ENCODE data around the gene LIPK.

LIPK gene

DNA sequence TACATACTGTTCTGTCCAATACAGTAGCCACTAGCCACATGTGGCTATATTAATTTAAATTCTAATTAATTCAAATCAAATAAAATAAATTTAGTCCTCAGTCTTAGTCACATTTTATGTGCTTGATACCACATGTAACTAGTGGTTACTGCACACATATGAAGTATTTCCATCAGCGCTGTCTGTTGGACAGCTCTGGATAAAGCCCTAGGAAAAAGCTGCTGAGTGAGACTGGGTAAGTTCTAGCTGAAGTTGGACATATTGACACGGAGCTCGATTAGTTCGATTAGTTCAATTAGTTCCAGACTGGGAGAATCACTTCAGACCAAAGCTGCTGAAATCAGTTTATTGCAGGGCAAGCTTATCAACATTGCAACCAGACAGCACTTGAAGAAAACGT lies 81.4 kb downstream of the LIPK start:
- no peak for DNase-seq

DNA sequence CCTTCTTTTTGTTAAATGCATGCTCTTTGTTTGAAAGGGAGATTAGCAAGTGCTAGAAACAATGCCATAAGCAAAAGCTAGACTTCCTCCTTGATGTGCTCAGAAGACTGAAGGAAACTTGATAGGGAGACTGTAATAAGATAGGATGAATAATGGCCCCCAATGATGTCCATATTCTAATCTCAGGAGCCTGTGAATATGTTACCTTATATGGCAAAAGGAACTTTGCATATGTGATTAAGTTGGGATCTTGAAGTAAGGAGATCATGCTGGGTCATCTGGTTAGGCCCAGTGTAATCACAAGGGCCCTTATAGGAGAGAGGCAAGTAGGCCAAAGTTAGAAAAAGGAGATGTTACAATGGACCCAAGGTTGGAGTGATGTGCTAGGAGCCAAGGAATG lies 82.9 kb downstream of the LIPK start:
- DNase-seq: no peak

DNA sequence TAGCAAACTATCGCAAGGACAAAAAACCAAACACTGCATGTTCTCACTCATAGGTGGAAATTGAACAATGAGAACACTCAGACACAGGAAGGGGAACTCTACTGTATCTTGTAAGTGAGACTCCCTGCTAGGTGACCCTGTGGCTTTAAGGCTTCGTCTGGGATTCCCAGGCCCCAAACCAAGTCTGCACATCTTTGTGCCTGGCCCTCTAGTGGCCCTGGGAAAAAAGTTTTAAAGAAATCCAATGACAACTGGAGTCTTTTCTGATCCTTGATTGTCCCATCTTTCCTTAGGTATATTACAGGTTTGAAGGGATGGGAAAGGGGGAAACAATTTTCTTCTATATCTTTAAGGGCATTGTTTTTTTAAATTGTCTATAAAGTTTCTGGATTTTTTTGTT lies 85.9 kb downstream of the LIPK start:
- DNase-seq: no peak

DNA sequence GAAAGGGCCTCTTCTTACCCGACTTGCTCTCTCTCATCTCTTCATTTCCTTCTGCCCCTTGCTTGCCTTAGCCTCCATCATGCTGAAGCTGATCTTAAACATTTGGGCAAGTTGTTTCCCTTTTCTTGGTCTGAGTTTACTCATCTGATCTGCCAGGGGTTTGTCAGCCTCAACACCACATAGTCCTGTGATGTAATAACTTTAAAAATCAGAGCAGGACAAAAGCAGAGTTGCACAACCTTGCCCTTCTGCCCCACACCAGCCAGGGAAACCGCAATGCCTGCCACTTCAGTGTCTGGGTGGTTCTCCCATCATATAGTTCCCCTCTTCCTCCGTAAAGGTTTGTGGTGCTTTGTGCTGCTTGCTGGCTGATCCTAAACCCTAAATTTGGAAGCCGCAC lies 86.6 kb downstream of the LIPK start:
- DNase-seq: no peak

DNA sequence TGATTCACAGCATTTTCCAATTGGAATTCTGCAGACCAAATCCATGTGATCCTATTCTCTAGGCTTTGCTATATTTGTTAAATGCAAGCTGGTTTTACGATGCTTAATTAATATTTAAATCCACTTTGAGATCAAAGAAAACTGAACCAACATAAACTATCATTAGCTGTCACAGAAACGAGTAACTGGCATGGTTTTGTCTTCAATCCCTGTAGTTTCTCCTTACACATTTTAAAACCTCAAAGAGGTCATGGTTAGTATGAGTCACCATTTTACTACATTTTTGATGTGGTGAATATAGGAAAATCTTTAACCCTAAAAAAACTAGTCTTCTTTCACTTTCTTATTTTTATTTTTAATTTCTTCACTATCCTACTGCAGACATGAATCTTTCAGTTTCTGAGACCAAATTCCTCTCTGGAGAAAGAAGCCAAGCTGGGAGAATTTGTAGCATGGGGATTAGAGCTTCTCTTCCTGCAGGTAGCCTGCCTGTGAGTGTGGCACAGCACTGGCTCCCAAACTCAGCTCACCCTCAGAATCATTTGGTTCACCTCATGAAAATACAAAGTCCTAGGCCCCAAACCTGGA lies 87.8 kb downstream of the LIPK start:
- no peak for DNase-seq

DNA sequence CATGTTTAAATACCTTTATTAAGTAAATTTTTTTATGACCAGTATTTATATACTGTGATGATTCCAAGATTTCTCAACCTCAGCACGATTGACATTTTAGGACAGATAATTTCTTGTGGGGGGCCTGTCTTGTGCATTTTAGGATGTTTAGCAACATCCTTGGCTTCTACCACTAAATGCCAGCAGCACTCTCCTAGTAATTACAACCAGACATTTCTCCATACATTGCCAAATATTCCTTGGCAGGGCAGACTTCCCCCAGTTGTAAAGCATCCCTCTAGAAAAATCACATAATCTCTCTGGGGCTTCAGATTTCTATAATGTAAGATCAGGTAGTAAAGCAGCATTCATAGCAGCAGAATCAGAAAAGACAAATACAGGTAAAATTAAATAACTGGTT lies 88.7 kb downstream of the LIPK start:
- DNase-seq: no peak

DNA sequence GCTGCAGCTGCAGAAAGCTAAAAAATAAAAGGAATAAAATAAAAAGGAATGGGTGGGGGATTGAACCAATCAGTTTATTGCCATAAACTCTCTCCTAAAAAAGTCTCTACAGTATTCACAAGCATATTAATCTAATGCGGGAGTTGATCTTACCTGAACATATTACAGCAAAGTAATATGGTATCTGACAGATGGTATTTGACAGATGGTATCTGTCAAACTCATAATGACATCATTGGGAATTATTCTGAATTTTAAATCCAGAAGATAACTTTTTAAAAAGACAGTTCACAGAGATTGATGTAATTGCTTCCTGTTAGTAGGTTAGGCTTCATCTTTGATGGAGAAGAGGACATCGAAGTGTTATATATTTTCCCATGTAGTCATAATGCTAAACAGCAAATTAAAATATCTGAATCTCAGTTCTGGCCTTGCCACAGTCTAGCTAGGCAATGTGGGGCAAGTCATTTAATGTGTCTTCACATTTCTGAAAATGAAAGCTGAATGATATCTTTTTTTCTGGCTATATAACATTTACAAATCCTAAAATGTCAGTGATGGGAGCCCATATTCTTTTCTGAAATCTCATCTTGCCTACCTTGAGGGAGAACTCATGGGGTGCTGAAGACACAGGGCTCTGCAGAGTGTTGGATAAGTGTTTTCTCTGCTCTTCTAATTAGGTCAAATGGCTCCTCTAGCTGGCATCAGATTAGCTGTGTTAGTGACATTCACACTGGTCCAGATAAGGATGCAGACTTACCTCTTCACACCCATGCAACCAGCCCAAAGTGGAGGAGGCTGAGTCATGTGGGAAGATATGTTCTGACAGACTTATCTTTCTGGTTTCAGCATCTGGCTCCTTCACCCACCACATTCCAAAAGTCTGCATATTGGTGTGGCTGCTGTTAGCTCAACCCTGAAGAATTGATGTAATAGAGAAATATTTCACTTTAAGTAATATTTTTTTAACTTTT lies 94.4 kb downstream of the LIPK start:
- DNase-seq: no peak

Data from NCI-H1092 treated with DMSO at 0.1 percent for 48 hours (cell line).